H9 (cell line): Measurements from ENCODE around the gene U2AF1L4. TPM values are rescaled to one million over a fixed set of nuclear protein-coding genes. Genes with fewer than 3 reads are reported as not detected.

Experiments used
- DNase-seq: peaks from one replicate; pipeline ENCODE4 v3.0.0-alpha.2; 2017
- H2AFZ ChIP-seq: one replicate; pipeline ENCODE4 v1.6.1; 2013; ENCODE audit warnings: mild to moderate bottlenecking, low read length, control low read depth, moderate library complexity
- H2AK5ac ChIP-seq: 2 replicates; pipeline ENCODE4 v1.6.1; 2013; ENCODE audit warnings: low read length, control low read depth, mixed read lengths; ENCODE audit not compliant: insufficient read length
- H2BK120ac ChIP-seq: one replicate; pipeline ENCODE4 v1.6.1; 2013; ENCODE audit warnings: low read depth, mild to moderate bottlenecking, low read length, control low read depth, inconsistent platforms; ENCODE audit not compliant: poor library complexity, severe bottlenecking
- H2BK12ac ChIP-seq: 2 replicates; pipeline ENCODE4 v1.6.1; 2013; ENCODE audit warnings: low read length, control low read depth, mixed read lengths, low read depth; ENCODE audit not compliant: insufficient read length
- H2BK15ac ChIP-seq: 2 replicates; pipeline ENCODE4 v1.6.1; 2013; ENCODE audit warnings: low read depth, low read length, control low read depth
- H2BK20ac ChIP-seq: one replicate; pipeline ENCODE4 v1.6.1; 2013; ENCODE audit warnings: low read depth, mild to moderate bottlenecking, low read length, control low read depth, inconsistent platforms; ENCODE audit not compliant: poor library complexity, severe bottlenecking
- H2BK5ac ChIP-seq: 2 replicates; pipeline ENCODE4 v1.6.1; 2013; ENCODE audit warnings: low read length, control low read depth, mixed read lengths; ENCODE audit not compliant: insufficient read length
- H3K14ac ChIP-seq: 2 replicates; pipeline ENCODE4 v1.6.1; 2013; ENCODE audit warnings: low read length, control low read depth; ENCODE audit not compliant: insufficient read depth
- H3K18ac ChIP-seq: 2 replicates; pipeline ENCODE4 v1.6.1; 2013; ENCODE audit warnings: low read depth, mild to moderate bottlenecking, mixed read lengths, low read length, control low read depth; ENCODE audit not compliant: insufficient read length
- H3K23ac ChIP-seq: 2 replicates; pipeline ENCODE4 v1.6.1; 2013; ENCODE audit warnings: low read length, control low read depth, mixed read lengths, low read depth; ENCODE audit not compliant: insufficient read length
- H3K23me2 ChIP-seq: 2 replicates; pipeline ENCODE4 v1.6.1; 2013; ENCODE audit warnings: low read depth, mild to moderate bottlenecking, mixed read lengths, low read length, control low read depth; ENCODE audit not compliant: insufficient read length, poor library complexity, severe bottlenecking
- H3K27ac ChIP-seq: 2 replicates; pipeline ENCODE4 v1.5.1; 2013; ENCODE audit warnings: low read length, control low read depth, mixed read lengths, low read depth; ENCODE audit not compliant: insufficient read length
- H3K27me3 ChIP-seq: 2 replicates; pipeline ENCODE4 v1.6.1; 2013; ENCODE audit warnings: low read length, control low read depth, inconsistent platforms; ENCODE audit not compliant: insufficient read depth
- H3K4ac ChIP-seq: 2 replicates; pipeline ENCODE4 v1.6.1; 2013; ENCODE audit warnings: low read depth, mild to moderate bottlenecking, control low read depth, inconsistent platforms, low read length, moderate library complexity
- H3K4me1 ChIP-seq: 2 replicates; pipeline ENCODE4 v1.6.1; 2013; ENCODE audit warnings: low read length, control low read depth, inconsistent platforms; ENCODE audit not compliant: insufficient read depth
- H3K4me2 ChIP-seq: 2 replicates; pipeline ENCODE4 v1.6.1; 2013; ENCODE audit warnings: low read length, control low read depth, mixed read lengths; ENCODE audit not compliant: insufficient read length, insufficient read depth
- H3K56ac ChIP-seq: 2 replicates; pipeline ENCODE4 v1.6.1; 2013; ENCODE audit warnings: low read depth, mild to moderate bottlenecking, mixed read lengths, low read length, control low read depth; ENCODE audit not compliant: insufficient read length
- H3K79me1 ChIP-seq: 2 replicates; pipeline ENCODE4 v1.6.1; 2013; ENCODE audit warnings: low read depth, mild to moderate bottlenecking, moderate library complexity, low read length, control low read depth, inconsistent platforms; ENCODE audit not compliant: insufficient read depth, poor library complexity, severe bottlenecking
- H3K79me2 ChIP-seq: 2 replicates; pipeline ENCODE4 v1.6.1; 2013; ENCODE audit warnings: low read length, control low read depth, inconsistent platforms; ENCODE audit not compliant: insufficient read depth
- H3K9ac ChIP-seq: 2 replicates; pipeline ENCODE4 v1.6.1; 2013; ENCODE audit warnings: low read length, control low read depth, mixed read lengths; ENCODE audit not compliant: insufficient read length; ENCODE audit errors: extremely low read depth
- H3K9me3 ChIP-seq: one replicate; pipeline ENCODE4 v1.6.1; 2013; ENCODE audit warnings: low read depth, low read length, inconsistent platforms; ENCODE audit not compliant: control insufficient read depth
- H3T11ph ChIP-seq: one replicate; pipeline ENCODE4 v1.6.1; 2013; ENCODE audit warnings: mild to moderate bottlenecking, low read length, control low read depth, inconsistent platforms
- H4K20me1 ChIP-seq: one replicate; pipeline ENCODE4 v1.6.1; 2013; ENCODE audit not compliant: control insufficient read depth, insufficient read length, insufficient read depth
- H4K5ac ChIP-seq: 2 replicates; pipeline ENCODE4 v1.6.1; 2013; ENCODE audit warnings: low read depth, mild to moderate bottlenecking, mixed read lengths, low read length, control low read depth; ENCODE audit not compliant: insufficient read length
- H4K8ac ChIP-seq: replicated peaks from 2 replicates; pipeline ENCODE4 v1.6.1; 2013; ENCODE audit warnings: low read length, control low read depth, mixed read lengths, low read depth; ENCODE audit not compliant: insufficient read length
- H4K91ac ChIP-seq: 2 replicates; pipeline ENCODE4 v1.6.1; 2013; ENCODE audit warnings: low read depth, mild to moderate bottlenecking, moderate library complexity, mixed read lengths, low read length, control low read depth; ENCODE audit not compliant: insufficient read length
- H3K27ac Mint-ChIP-seq, 3 experiments: 2 replicates in 2 of 3; 3 replicates in 1 of 3; pipeline ENCODE4 v1.8.0; 2020 to 2021; ENCODE audit warnings: mixed read lengths in 3 of 3, mild to moderate bottlenecking in 1 of 3, moderate library complexity in 1 of 3
- H3K27me3 Mint-ChIP-seq: 2 replicates; pipeline ENCODE4 v1.8.0; 2021; ENCODE audit warnings: low read depth, mild to moderate bottlenecking, moderate library complexity, mixed read lengths
- H3K36me3 Mint-ChIP-seq, 3 experiments: 2 replicates in 2 of 3; 3 replicates in 1 of 3; pipeline ENCODE4 v1.8.0; 2020 to 2021; ENCODE audit warnings: low read depth in 3 of 3, mixed read lengths in 3 of 3; ENCODE audit not compliant: insufficient read depth in 1 of 3
- H3K4me1 Mint-ChIP-seq, 2 experiments: 2 replicates each; pipeline ENCODE4 v1.8.0; 2020; ENCODE audit warnings: mixed read lengths in 2 of 2
- H3K4me3 Mint-ChIP-seq, 2 experiments: 2 replicates in 1 of 2; 3 replicates in 1 of 2; pipeline ENCODE4 v1.8.0; 2020 to 2021; ENCODE audit warnings: mild to moderate bottlenecking in 2 of 2, mixed read lengths in 2 of 2, moderate library complexity in 1 of 2
- H3K9me3 Mint-ChIP-seq, 2 experiments: 2 replicates in 1 of 2; 3 replicates in 1 of 2; pipeline ENCODE4 v1.8.0; 2020; ENCODE audit warnings: mild to moderate bottlenecking in 2 of 2, mixed read lengths in 2 of 2, moderate library complexity in 1 of 2
- WGBS: extraction: QIAGEN DNeasy Blood & Tissue Kit; methylation state at CpG from one replicate; pipeline ENCODE4 v1.1.7; 2013; ENCODE audit warnings: missing lambda C conversion rate, low lambda C conversion rate, mixed read lengths; ENCODE audit not compliant: insufficient read length; ENCODE audit errors: extremely low coverage; 5-methylcytosine and 5-hydroxymethylcytosine counted together
- total RNA-seq: library from RNA; stranded (reverse); gene quantifications from 2 replicates; pipeline ENCODE4 v1.2.1, GENCODE V29; 2021
- TF ChIP-seq, protein P1 (sequence below): fragments of 200-600 bp; sonication (generic); conservative IDR thresholded peaks from 3 replicates; pipeline ENCODE4 v1.8.0; 2021; ENCODE audit warnings: antibody characterized with exemption, mild to moderate bottlenecking

Gene U2AF1L4
- total RNA-seq, 1 experiment from 2014 or later, result 16.8 TPM

DNA sequence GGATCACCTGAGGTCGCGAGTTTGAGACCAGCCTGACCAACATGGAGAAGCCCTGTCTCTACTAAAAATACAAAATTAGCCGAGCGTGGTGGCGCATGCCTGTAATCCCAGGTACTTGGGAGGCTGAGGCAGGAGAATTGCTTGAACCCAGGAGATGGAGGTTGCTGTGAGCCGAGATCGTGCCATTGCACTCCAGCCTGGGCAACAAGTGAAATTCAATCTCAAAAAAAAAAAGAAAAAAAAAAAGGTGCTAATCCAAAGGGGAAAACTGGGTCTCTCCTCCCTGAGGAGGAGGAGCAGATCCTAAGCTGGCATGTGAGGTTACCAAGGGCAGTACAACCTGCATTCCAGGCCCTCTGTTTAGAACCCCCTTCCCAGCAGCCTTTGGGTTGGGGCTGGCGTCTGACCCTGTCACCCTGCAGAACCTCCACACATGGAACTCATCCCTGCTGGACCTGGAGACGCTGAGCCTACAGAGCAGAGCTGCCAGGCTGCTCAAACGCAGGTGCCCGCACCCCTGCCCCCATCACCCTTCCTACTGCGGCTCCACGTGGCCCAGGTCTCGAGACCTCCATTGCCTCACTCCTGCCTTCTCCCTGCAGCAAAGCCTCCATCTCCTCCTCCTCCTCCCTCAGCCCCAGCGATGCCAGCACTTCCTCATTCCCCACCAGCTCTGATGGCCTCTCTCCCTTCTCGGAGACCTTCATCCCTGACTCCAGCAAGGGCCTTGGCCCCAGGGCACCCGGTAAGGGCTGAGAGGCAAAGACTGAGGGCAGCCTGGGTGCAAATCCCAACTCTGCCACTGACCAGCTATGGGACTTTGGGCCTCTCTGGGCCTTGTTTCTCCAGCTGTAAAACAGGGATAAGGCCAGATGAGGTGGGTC, 19.5 kb upstream of the U2AF1L4 start:
- no peak overlapping the region for H3K4ac ChIP-seq
- H3K4me2 ChIP-seq, result no peak overlapping the region
- peaks cover 7 to 8% of the 10 kb centered on the region in 2 experiments for H3K4me1 Mint-ChIP-seq
- no peak overlapping the region for H4K5ac ChIP-seq
- H2BK5ac ChIP-seq, result no peak overlapping the region
- no peak overlapping the region for H3K23ac ChIP-seq
- H2BK12ac ChIP-seq, result no peak overlapping the region
- H3K79me1 ChIP-seq, result no peaks in the 10 kb centered on the region
- peak; percentile 19 for DNase-seq
- no peak overlapping the region for H2BK20ac ChIP-seq
- H3K27ac ChIP-seq, result no peak overlapping the region
- H3K9me3 ChIP-seq, result no peaks in the 10 kb centered on the region
- no peak overlapping the region for H4K91ac ChIP-seq
- H3K9me3 Mint-ChIP-seq, result no peaks in the 10 kb centered on the region
- H3K27me3 Mint-ChIP-seq, result peaks cover 2% of the 10 kb centered on the region; the same call in 1 of the 2 replicates
- no peaks in the 10 kb centered on the region for H3K27me3 ChIP-seq
- no peak overlapping the region for H3K9ac ChIP-seq
- no peaks in the 10 kb centered on the region for H3K4me1 ChIP-seq
- H3K23me2 ChIP-seq, result no peaks in the 10 kb centered on the region
- no peak overlapping the region for H2AK5ac ChIP-seq
- H3K18ac ChIP-seq, result no peak overlapping the region
- no peak overlapping the region; a peak in 1 of 5 replicates for H3K4me3 Mint-ChIP-seq
- no peaks in the 10 kb centered on the region for H4K20me1 ChIP-seq
- H3K56ac ChIP-seq, result no peak overlapping the region
- no peak overlapping the region for H3K27ac Mint-ChIP-seq
- WGBS, result no CpG with 5 or more reads among the region's 17 CpGs
- TF ChIP-seq, protein P1, sequence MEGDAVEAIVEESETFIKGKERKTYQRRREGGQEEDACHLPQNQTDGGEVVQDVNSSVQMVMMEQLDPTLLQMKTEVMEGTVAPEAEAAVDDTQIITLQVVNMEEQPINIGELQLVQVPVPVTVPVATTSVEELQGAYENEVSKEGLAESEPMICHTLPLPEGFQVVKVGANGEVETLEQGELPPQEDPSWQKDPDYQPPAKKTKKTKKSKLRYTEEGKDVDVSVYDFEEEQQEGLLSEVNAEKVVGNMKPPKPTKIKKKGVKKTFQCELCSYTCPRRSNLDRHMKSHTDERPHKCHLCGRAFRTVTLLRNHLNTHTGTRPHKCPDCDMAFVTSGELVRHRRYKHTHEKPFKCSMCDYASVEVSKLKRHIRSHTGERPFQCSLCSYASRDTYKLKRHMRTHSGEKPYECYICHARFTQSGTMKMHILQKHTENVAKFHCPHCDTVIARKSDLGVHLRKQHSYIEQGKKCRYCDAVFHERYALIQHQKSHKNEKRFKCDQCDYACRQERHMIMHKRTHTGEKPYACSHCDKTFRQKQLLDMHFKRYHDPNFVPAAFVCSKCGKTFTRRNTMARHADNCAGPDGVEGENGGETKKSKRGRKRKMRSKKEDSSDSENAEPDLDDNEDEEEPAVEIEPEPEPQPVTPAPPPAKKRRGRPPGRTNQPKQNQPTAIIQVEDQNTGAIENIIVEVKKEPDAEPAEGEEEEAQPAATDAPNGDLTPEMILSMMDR, result no peak
- no peak overlapping the region for H4K8ac ChIP-seq
- no peaks in the 10 kb centered on the region for H3K79me2 ChIP-seq
- no peak overlapping the region for H3T11ph ChIP-seq
- H2AFZ ChIP-seq, result no peak overlapping the region
- no peak overlapping the region for H2BK15ac ChIP-seq
- peaks cover 9 to 48% (median 47%) of the 10 kb centered on the region in 3 experiments for H3K36me3 Mint-ChIP-seq
- H2BK120ac ChIP-seq, result no peak overlapping the region
- no peak overlapping the region for H3K14ac ChIP-seq
